A549 (cell line): ENCODE data around the gene WDR18. TPM values are rescaled to one million over a fixed set of nuclear protein-coding genes. Genes with fewer than 3 reads are reported as not detected.

ENCODE experiments used
- ATAC-seq, 2 experiments: fragments of 200-7000 bp in 1 of 2; fragments of >200 bp in 1 of 2; cut with Nextera tagmentation in 1 of 2; cut with Tn5 transposase in 1 of 2; 3 replicates each; pipeline versions ENCODE4 v1.8.0 to v1.9.1; 2018 to 2020; ENCODE audit warnings: mild to moderate bottlenecking in 1 of 2, moderate library complexity in 1 of 2
- CTCF ChIA-PET: fragments of 300-600 bp; sonication (Branson Sonifier 250); formaldehyde crosslinking; extraction: SDS; loops from one replicate; lab custom pipeline; 2021; ENCODE audit warnings: antibody characterized with exemption, inconsistent platforms; lab: Yijun Ruan, JAX
- POLR2A ChIA-PET: fragments of 350-600 bp; formaldehyde crosslinking; extraction: SDS; loops from one replicate; lab custom pipeline; 2021; ENCODE audit warnings: antibody characterized with exemption, inconsistent platforms; lab: Yijun Ruan, JAX
- DNase-seq, 2 experiments: peaks; one replicate each; pipeline versions ENCODE4 v3.0.0 to v3.0.0-alpha.2; 2011 to 2016; ENCODE audit warnings: low read depth in 1 of 2, low spot score in 1 of 2
- FAIRE-seq: peaks from 2 replicates; lab custom pipeline; 2011; peaks lifted over from hg19 to GRCh38; lab: Jason Lieb, UNC
- H3K27ac ChIP-seq, 2 experiments: fragments of >200 bp; sonication (Bioruptor Twin); formaldehyde crosslinking; 3 replicates each; pipeline ENCODE4 v1.5.1; 2016 to 2017
- H3K4me1 ChIP-seq: fragments of >200 bp; sonication (Bioruptor Twin); formaldehyde crosslinking; 3 replicates; pipeline ENCODE4 v1.6.1; 2016
- H3K4me2 ChIP-seq: fragments of >200 bp; sonication (Bioruptor Twin); formaldehyde crosslinking; 3 replicates; pipeline ENCODE4 v1.6.1; 2016
- H3K4me3 ChIP-seq: fragments of >200 bp; sonication (Bioruptor Twin); formaldehyde crosslinking; 3 replicates; pipeline ENCODE4 v1.5.1; 2016
- H3K9me3 ChIP-seq: fragments of >200 bp; sonication (Bioruptor Twin); formaldehyde crosslinking; 3 replicates; pipeline ENCODE4 v1.6.1; 2016
- ATOH8 ChIP-seq: fragments of 250-450 bp; sonication (Bioruptor Pico); IDR thresholded peaks from 2 replicates; pipeline ENCODE4 v1.5.0; 2020; ENCODE audit warnings: low read depth, mild to moderate bottlenecking, moderate library complexity
- BHLHE40 ChIP-seq: IDR thresholded peaks from 2 replicates; pipeline ENCODE4 v1.6.1; 2012; ENCODE audit warnings: low read depth, low read length, inconsistent platforms
- CBX2 ChIP-seq: fragments of 200-600 bp; sonication (generic); IDR thresholded peaks from 2 replicates; pipeline ENCODE4 v1.6.1; 2016; ENCODE audit warnings: low read depth, mild to moderate bottlenecking, borderline replicate concordance
- CEBPB ChIP-seq, 2 experiments: fragments of >200 bp in 1 of 2; sonication (Bioruptor Twin) in 1 of 2; formaldehyde crosslinking in 1 of 2; IDR thresholded peaks; 2 replicates each; pipeline ENCODE4 v1.6.1; 2012 to 2016
- CHD4 ChIP-seq: fragments of 200-600 bp; sonication (generic); IDR thresholded peaks from 2 replicates; pipeline ENCODE4 v1.6.1; 2016; ENCODE audit warnings: antibody characterized with exemption, mild to moderate bottlenecking, borderline replicate concordance
- E2F6 ChIP-seq: IDR thresholded peaks from 2 replicates; pipeline ENCODE4 v1.6.1; 2012; ENCODE audit warnings: low read depth, borderline replicate concordance
- EHF ChIP-seq: fragments of 250-450 bp; sonication (Bioruptor Pico); IDR thresholded peaks from 2 replicates; pipeline ENCODE4 v1.5.0; 2020; ENCODE audit warnings: mild to moderate bottlenecking
- EHMT2 ChIP-seq: fragments of 200-600 bp; sonication (generic); IDR thresholded peaks from 2 replicates; pipeline ENCODE4 v1.6.1; 2016; ENCODE audit warnings: antibody characterized with exemption, low read depth, mild to moderate bottlenecking, moderate library complexity
- ESRRA ChIP-seq: fragments of 150-350 bp; IDR thresholded peaks from 2 replicates; pipeline ENCODE4 v1.6.1; 2014; ENCODE audit warnings: mild to moderate bottlenecking, low read length, borderline replicate concordance
- FOSL2 ChIP-seq, 2 experiments: fragments of 450-650 bp in 1 of 2; fragments of >200 bp in 1 of 2; sonication (Bioruptor Twin) in 1 of 2; formaldehyde crosslinking; IDR thresholded peaks; 2 replicates each; pipeline versions ENCODE4 v1.5.0 to v1.6.1; 2016 to 2020; ENCODE audit warnings: mild to moderate bottlenecking in 1 of 2, moderate library complexity in 1 of 2
- FOXS1 ChIP-seq: fragments of 250-450 bp; sonication (Bioruptor Pico); IDR thresholded peaks from 2 replicates; pipeline ENCODE4 v1.5.0; 2020; ENCODE audit warnings: mild to moderate bottlenecking, moderate library complexity
- GATA3 ChIP-seq: IDR thresholded peaks from 2 replicates; pipeline ENCODE4 v1.6.1; 2012; ENCODE audit warnings: borderline replicate concordance
- HES2 ChIP-seq: fragments of >200 bp; sonication (Bioruptor Twin); formaldehyde crosslinking; IDR thresholded peaks from 2 replicates; pipeline ENCODE4 v1.6.1; 2016
- KDM1A ChIP-seq: fragments of 200-600 bp; sonication (generic); IDR thresholded peaks from 2 replicates; pipeline ENCODE4 v1.6.1; 2016; ENCODE audit warnings: low read depth, mild to moderate bottlenecking
- KDM5A ChIP-seq: fragments of 200-600 bp; sonication (generic); IDR thresholded peaks from 2 replicates; pipeline ENCODE4 v1.6.1; 2016; ENCODE audit warnings: antibody characterized with exemption, mild to moderate bottlenecking
- MAFK ChIP-seq: fragments of 450-650 bp; IDR thresholded peaks from 2 replicates; pipeline ENCODE4 v1.6.1; 2014; ENCODE audit not compliant: partially characterized antibody
- MAX ChIP-seq: IDR thresholded peaks from 2 replicates; pipeline ENCODE4 v1.6.1; 2012
- NR3C1 ChIP-seq: fragments of >200 bp; sonication (Bioruptor Twin); formaldehyde crosslinking; IDR thresholded peaks from 3 replicates; pipeline ENCODE4 v1.6.1; 2017
- POLR2AphosphoS2 ChIP-seq: conservative IDR thresholded peaks from 2 replicates; pipeline ENCODE4 v1.6.1; 2012; ENCODE audit warnings: low read length, improper control_type of control experiment, inconsistent platforms
- RCOR1 ChIP-seq: fragments of 150-350 bp; IDR thresholded peaks from 2 replicates; pipeline ENCODE4 v1.6.1; 2014; ENCODE audit warnings: antibody characterized with exemption, low read length, low read depth
- SREBF2 ChIP-seq: fragments of 450-650 bp; IDR thresholded peaks from 2 replicates; pipeline ENCODE4 v1.6.1; 2014; ENCODE audit warnings: mild to moderate bottlenecking, moderate library complexity
- ZC3H11A ChIP-seq: fragments of 450-650 bp; IDR thresholded peaks from 2 replicates; pipeline ENCODE4 v1.6.1; 2014; ENCODE audit warnings: antibody characterized with exemption, mild to moderate bottlenecking
- ZFP36 ChIP-seq: fragments of 450-650 bp; IDR thresholded peaks from 2 replicates; pipeline ENCODE4 v1.6.1; 2014; ENCODE audit warnings: borderline replicate concordance; ENCODE audit not compliant: partially characterized antibody
- ZNF302 ChIP-seq: fragments of 250-450 bp; sonication (Bioruptor Pico); IDR thresholded peaks from 2 replicates; pipeline ENCODE4 v1.9.0; 2021; ENCODE audit warnings: inconsistent platforms, mild to moderate bottlenecking, moderate library complexity
- ZSCAN20 ChIP-seq: fragments of 250-450 bp; sonication (Bioruptor Pico); IDR thresholded peaks from 2 replicates; pipeline ENCODE4 v1.8.0; 2022; ENCODE audit warnings: mild to moderate bottlenecking, moderate library complexity
- WGBS: methylation state at CpG from one replicate; pipeline ENCODE4 v1.1.6; 2017; ENCODE audit errors: missing lambda C conversion rate; 5-methylcytosine and 5-hydroxymethylcytosine counted together
- polyA plus RNA-seq, 4 experiments: library from polyadenylated mRNA; depleted of rRNA in 3 of 4; stranded (reverse); fragments of >200 nt; fragmentation: RNase III in 1 of 4; extraction: RNeasy Plus Mini Kit Qiagen cat#74134 plus additional on column Dnase treatment in 1 of 4; gene quantifications; 2 replicates in 3 of 4; 3 replicates in 1 of 4; pipeline ENCODE4 v1.2.3, GENCODE V29; 2011 to 2017

WDR18 gene
- polyA plus RNA-seq, 2 of the 4 experiments (the other 2 are of a cell fraction) = 23.8 to 48.9 TPM

GRCh38 chr19:947707-948539 is 36.2 kb upstream of the WDR18 start:
- Histone ChIP-seq H3K9me3 (no peaks in the 10 kb centered on the region), H3K4me2 (no peak overlapping the region), H3K4me1 (peaks cover 19% of the 10 kb centered on the region), H3K4me3 (no peak overlapping the region), H3K27ac (no peak overlapping the region)
- ATAC-seq = no peak
- 96% methylated on average over 29 of the region's 47 CpGs for WGBS
- CTCF ChIA-PET = interaction anchor here (0.7 kb wide), 1 partner anchor 35 kb away, joined by 3 read pairs; no protein-coding TSS in a partner anchor
- no peak for TF ChIP-seq HES2
- no peak for TF ChIP-seq KDM1A
- peak; percentile 44 for TF ChIP-seq ZFP36
- FAIRE-seq = no peak
- POLR2A ChIA-PET = no interaction called here
- DNase-seq = no peak

GRCh38 chr19:948842-949496 is 35.2 kb upstream of the WDR18 start:
- no peak overlapping the region for H3K4me2 ChIP-seq
- H3K27ac ChIP-seq = peak overlapping the region in 1 of 2 experiments; percentile 72; a peak in 3 of 6 replicates
- WGBS = 95% methylated on average over 4 of the region's 25 CpGs
- ChIA-PET POLR2A (no interaction called here), CTCF (interaction anchor here (0.7 kb wide), 1 partner anchor 34 kb away, joined by 3 read pairs; no protein-coding TSS in a partner anchor)
- H3K4me3 ChIP-seq = no peak overlapping the region
- FAIRE-seq (no peak), ATAC-seq (no peak), DNase-seq (no peak)
- no peaks in the 10 kb centered on the region for H3K9me3 ChIP-seq
- TF ChIP-seq BHLHE40 (no peak), POLR2AphosphoS2 (no peak), MAX (no peak)
- peaks cover 23% of the 10 kb centered on the region for H3K4me1 ChIP-seq

GRCh38 chr19:950352-951066 is 33.6 kb upstream of the WDR18 start:
- Histone ChIP-seq H3K9me3 (no peaks in the 10 kb centered on the region), H3K4me1 (peaks cover 16% of the 10 kb centered on the region), H3K4me3 (no peak overlapping the region), H3K27ac (no peak overlapping the region), H3K4me2 (no peak overlapping the region)
- no peak for TF ChIP-seq CEBPB (IDR thresholded peaks at IDR 0.05)
- TF ChIP-seq ESRRA = no peak
- no peak for TF ChIP-seq MAX
- no peak for TF ChIP-seq FOSL2 (IDR thresholded peaks at IDR 0.05)
- no peak for TF ChIP-seq FOSL2 (CRISPR knock-in tag; IDR thresholded peaks at IDR 0.05)
- no peak for TF ChIP-seq ZC3H11A
- no peak for TF ChIP-seq CBX2
- TF ChIP-seq NR3C1 = no peak
- no peak for TF ChIP-seq KDM1A
- no peak for TF ChIP-seq ZSCAN20
- TF ChIP-seq SREBF2 = no peak
- ATAC-seq (no peak), FAIRE-seq (no peak), DNase-seq (no peak)
- 87% methylated on average over 14 of the region's 17 CpGs for WGBS
- ChIA-PET CTCF (no interaction called here), POLR2A (no interaction called here)

GRCh38 chr19:952049-952679 is 32.0 kb upstream of the WDR18 start:
- Histone ChIP-seq H3K4me1 (peaks cover 25% of the 10 kb centered on the region), H3K9me3 (no peaks in the 10 kb centered on the region), H3K27ac (peak overlapping the region in 1 of 2 experiments; percentile 71; a peak in 3 of 6 replicates), H3K4me2 (peak overlapping the region; percentile 41; the same call in 2 of the 3 replicates), H3K4me3 (no peak overlapping the region)
- ATAC-seq (no peak), FAIRE-seq (no peak), DNase-seq (no peak)
- no peak for TF ChIP-seq MAFK
- no peak for TF ChIP-seq EHMT2
- TF ChIP-seq POLR2AphosphoS2 = no peak
- no peak for TF ChIP-seq KDM5A
- TF ChIP-seq EHF (CRISPR knock-in tag) = no peak
- no peak for TF ChIP-seq SREBF2
- TF ChIP-seq GATA3 = no peak
- no peak for TF ChIP-seq CHD4
- no peak for TF ChIP-seq E2F6
- TF ChIP-seq ATOH8 (CRISPR knock-in tag) = no peak
- TF ChIP-seq ZNF302 = no peak
- TF ChIP-seq ZC3H11A = no peak
- no peak for TF ChIP-seq RCOR1
- TF ChIP-seq FOXS1 (CRISPR knock-in tag) = no peak
- TF ChIP-seq ZFP36 = no peak
- no peak for TF ChIP-seq CEBPB (IDR thresholded peaks at IDR 0.05)
- CTCF ChIA-PET = interaction anchor here (0.6 kb wide), 1 partner anchor 44 kb away, joined by 3 read pairs; no protein-coding TSS in a partner anchor
- 77% methylated on average over 14 of the region's 14 CpGs for WGBS
- POLR2A ChIA-PET = no interaction called here
